Calu3 (cell line): Measurements from ENCODE around the gene ZKSCAN1. TPM values are rescaled to one million over a fixed set of nuclear protein-coding genes. Genes with fewer than 3 reads are reported as not detected.
"Not testable (repeated sequence)": the region's sequence is repeated elsewhere in the genome, so short reads cannot be mapped to it uniquely, and the experiment has no call there.

Experiments
- BruUV-seq: library from RNA; stranded (reverse); fragments of 400-500 nt; replicated peaks from 2 replicates; lab custom pipeline; 2021; lab: Mats Ljungman, UMichigan
- CTCF ChIA-PET: fragments of 300-600 bp; sonication (Branson Sonifier 250); formaldehyde crosslinking; loops from one replicate; lab custom pipeline; 2022; ENCODE audit warnings: antibody characterized with exemption; lab: Charles Lee
- DNase-seq: peaks from one replicate; pipeline ENCODE4 v3.0.0; 2022
- H3K27ac Mint-ChIP-seq: one replicate; pipeline ENCODE4 v1.8.0; 2022; ENCODE audit warnings: mixed read lengths; ENCODE audit not compliant: unreplicated experiment
- H3K27me3 Mint-ChIP-seq: one replicate; pipeline ENCODE4 v1.8.0; 2022; ENCODE audit warnings: mixed read lengths; ENCODE audit not compliant: unreplicated experiment
- H3K36me3 Mint-ChIP-seq: one replicate; pipeline ENCODE4 v1.8.0; 2022; ENCODE audit warnings: mild to moderate bottlenecking, moderate library complexity, mixed read lengths; ENCODE audit not compliant: insufficient read depth, unreplicated experiment
- H3K4me1 Mint-ChIP-seq: one replicate; pipeline ENCODE4 v1.8.0; 2022; ENCODE audit warnings: mild to moderate bottlenecking, low read depth, mixed read lengths; ENCODE audit not compliant: unreplicated experiment
- H3K4me3 Mint-ChIP-seq: one replicate; pipeline ENCODE4 v1.8.0; 2022; ENCODE audit warnings: mild to moderate bottlenecking, low read depth, moderate library complexity, mixed read lengths; ENCODE audit not compliant: unreplicated experiment
- H3K9me3 Mint-ChIP-seq: one replicate; pipeline ENCODE4 v1.8.0; 2022; ENCODE audit warnings: low read depth, mixed read lengths; ENCODE audit not compliant: unreplicated experiment
- CTCF ChIP-seq: fragments of 200-600 bp; IDR thresholded peaks from one replicate; pipeline ENCODE4 v1.8.0; 2022; ENCODE audit warnings: antibody characterized with exemption; ENCODE audit not compliant: unreplicated experiment
- intact Hi-C: fragments of 100-400 bp; cut with micrococcal nuclease; formaldehyde crosslinking; loops from one replicate; pipeline ENCODE4 v1.10.0; 2022; ENCODE audit not compliant: unreplicated experiment
- total RNA-seq: library from RNA; stranded (reverse); gene quantifications from 2 replicates; pipeline ENCODE4 v1.2.3, GENCODE V29; 2022

Gene ZKSCAN1
- total RNA-seq, 1 experiment from 2014 or later: 56.6 TPM

DNA sequence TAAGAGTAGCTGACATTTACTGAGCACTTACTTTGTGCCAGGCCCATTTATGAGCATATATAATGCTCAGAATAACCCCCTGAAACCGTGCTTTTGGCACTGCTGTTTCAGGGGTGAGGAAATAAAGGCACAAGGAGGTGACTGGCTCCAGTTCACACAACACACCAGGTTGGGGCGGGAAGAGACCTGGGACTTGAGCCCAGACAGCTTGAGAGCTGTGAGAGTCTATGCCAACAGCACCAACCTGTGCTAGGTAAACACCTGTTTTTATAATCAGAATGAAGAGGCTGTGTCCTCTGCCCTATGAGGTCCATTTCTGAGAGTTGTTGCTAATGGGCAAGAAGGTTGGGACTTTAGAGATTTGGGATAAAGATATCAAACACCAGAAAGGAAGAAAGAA lies 30.8 kb upstream of the ZKSCAN1 start:
- no TSS peak for BruUV-seq
- CTCF ChIA-PET: no interaction called here
- Mint-ChIP-seq H3K27me3 (peaks cover 76% of the 10 kb centered on the region), H3K27ac (no peak overlapping the region), H3K4me3 (no peak overlapping the region), H3K9me3 (no peaks in the 10 kb centered on the region), H3K4me1 (peaks cover 2% of the 10 kb centered on the region), H3K36me3 (no peaks in the 10 kb centered on the region)
- intact Hi-C loops: no loop called here
- no peak for DNase-seq
- no peak for TF ChIP-seq CTCF

DNA sequence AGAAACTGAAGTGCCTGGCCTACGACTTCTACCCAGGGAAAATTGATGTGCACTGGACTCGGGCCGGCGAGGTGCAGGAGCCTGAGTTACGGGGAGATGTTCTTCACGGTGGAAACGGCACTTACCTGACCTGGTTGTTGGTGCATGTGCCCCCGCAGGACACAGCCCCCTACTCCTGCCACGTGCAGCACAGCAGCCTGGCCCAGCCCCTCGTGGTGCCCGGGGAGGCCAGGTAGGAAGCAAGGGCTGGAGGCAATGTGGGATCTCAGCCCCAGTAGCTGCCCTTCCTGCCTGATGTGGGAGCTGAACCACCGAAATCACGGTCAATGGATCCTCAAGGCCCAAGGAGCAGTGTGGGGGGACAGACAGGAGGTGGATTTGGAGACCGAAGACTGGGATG lies 28.1 kb upstream of the ZKSCAN1 start:
- intact Hi-C loops, CTCF ChIA-PET, H3K36me3 Mint-ChIP-seq, H3K4me1 Mint-ChIP-seq, DNase-seq, H3K4me3 Mint-ChIP-seq, BruUV-seq, H3K27ac Mint-ChIP-seq, H3K9me3 Mint-ChIP-seq: not testable (repeated sequence)
- peaks cover 68% of the 10 kb centered on the region for H3K27me3 Mint-ChIP-seq

GRCh38 chr7:99987846-99988245 lies 27.6 kb upstream of the ZKSCAN1 start:
- peaks cover 63% of the 10 kb centered on the region for H3K27me3 Mint-ChIP-seq
- H3K27ac Mint-ChIP-seq: no peak overlapping the region
- no peak for DNase-seq
- BruUV-seq: no TSS peak
- H3K9me3 Mint-ChIP-seq: no peaks in the 10 kb centered on the region
- intact Hi-C loops: no loop called here
- no peak for TF ChIP-seq CTCF
- no peak overlapping the region for H3K4me3 Mint-ChIP-seq
- no peaks in the 10 kb centered on the region for H3K4me1 Mint-ChIP-seq
- no peaks in the 10 kb centered on the region for H3K36me3 Mint-ChIP-seq
- CTCF ChIA-PET: interaction anchor here (0.6 kb wide), 1 partner anchor 558 kb away, joined by 4 read pairs; no protein-coding TSS in a partner anchor

- Mint-ChIP-seq H3K27ac (no peak overlapping the region), H3K36me3 (no peaks in the 10 kb centered on the region), H3K9me3 (no peaks in the 10 kb centered on the region), H3K4me1 (no peaks in the 10 kb centered on the region), H3K27me3 (peaks cover 37% of the 10 kb centered on the region), H3K4me3 (no peak overlapping the region)
- CTCF ChIA-PET: interaction anchor here (0.7 to 1.0 kb wide), 3 partner anchors 52 to 81 kb away, joined by 3 to 4 read pairs (median 4); partner anchors contain the start of gene GJC3
- TF ChIP-seq CTCF: no peak
- DNase-seq: no peak
- intact Hi-C loops: loop anchor here (5.0 kb wide), 1 partner anchor 63 kb away; the partner anchor contains the start of gene GJC3
- BruUV-seq: no TSS peak
Observed at GRCh38 chr7:99990460-99990852, 24.9 kb upstream of the ZKSCAN1 start.

GRCh38 chr7:99991543-99991942 lies 23.9 kb upstream of the ZKSCAN1 start:
- H3K27me3 Mint-ChIP-seq: peaks cover 27% of the 10 kb centered on the region
- H3K9me3 Mint-ChIP-seq, H3K4me1 Mint-ChIP-seq, H3K36me3 Mint-ChIP-seq, CTCF ChIA-PET, H3K27ac Mint-ChIP-seq, DNase-seq, BruUV-seq, H3K4me3 Mint-ChIP-seq: not testable (repeated sequence)
- intact Hi-C loops: loop anchor here (1.0 to 5.0 kb wide), 2 partner anchors 64 to 78 kb away; partner anchors contain the start of gene GJC3
